Measurements from ENCODE around the gene MAST1. TPM values are rescaled to one million over a fixed set of nuclear protein-coding genes. Genes with fewer than 3 reads are reported as not detected.
A peak's percentile ranks its signal among the peaks of the same experiment; 100 is the strongest.

The MAST1 gene
- total and polyA plus RNA-seq, 4 experiments from 2014 or later = 0.48 TPM; not detected in 3

- Histone ChIP-seq H3K4me1 (ENCODE audit: insufficient read depth, low read length) (peaks cover 19% of the 10 kb centered on the region), H3K27me3 (ENCODE audit: insufficient read depth, low read length) (no peaks in the 10 kb centered on the region), H3K9me3 (ENCODE audit: control insufficient read depth in 1 of 2, low read length in 2 of 2) (no peaks in the 10 kb centered on the region), H3K27ac (ENCODE audit: low read depth, low read length) (no peak overlapping the region), H3K36me3 (ENCODE audit: insufficient read depth, low read length) (peaks cover 26% of the 10 kb centered on the region), H3K4me3 (ENCODE audit: low read length in 2 of 2) (no peak overlapping the region)
- H3K36me3 Mint-ChIP-seq = peaks cover 15 to 34% of the 10 kb centered on the region in 2 donors
- H3K4me1 Mint-ChIP-seq = peaks cover 14 to 30% (median 22%) of the 10 kb centered on the region in 4 donors
- intact Hi-C loops (cut with micrococcal nuclease) = no loop called here
- CTCF ChIA-PET (ENCODE audit: partially characterized antibody) = interaction anchor here (0.6 to 1.6 kb wide), 3 partner anchors 39 to 118 kb away, joined by 3 to 6 read pairs (median 5); no protein-coding TSS in a partner anchor
- H3K27ac Mint-ChIP-seq = peak overlapping the region in 4 of 7 donors; percentile 18 to 68 (median 36)
- peaks cover 0 to 4% (median 0%) of the 10 kb centered on the region in 8 donors for H3K9me3 Mint-ChIP-seq
- POLR2A ChIA-PET (ENCODE audit: partially characterized antibody) = interaction anchor here (5.0 kb wide), 1 partner anchor 20 kb away, joined by 49 read pairs; no protein-coding TSS in a partner anchor
- no peaks in the 10 kb centered on the region for H3K27me3 Mint-ChIP-seq
- no peak for DNase-seq
- peak overlapping the region in 7 of 8 donors; percentile 40 to 98 (median 52) for H3K4me3 Mint-ChIP-seq
Measured at GRCh38 chr19:12893582-12893981, 55.3 kb downstream of the MAST1 start.

DNA sequence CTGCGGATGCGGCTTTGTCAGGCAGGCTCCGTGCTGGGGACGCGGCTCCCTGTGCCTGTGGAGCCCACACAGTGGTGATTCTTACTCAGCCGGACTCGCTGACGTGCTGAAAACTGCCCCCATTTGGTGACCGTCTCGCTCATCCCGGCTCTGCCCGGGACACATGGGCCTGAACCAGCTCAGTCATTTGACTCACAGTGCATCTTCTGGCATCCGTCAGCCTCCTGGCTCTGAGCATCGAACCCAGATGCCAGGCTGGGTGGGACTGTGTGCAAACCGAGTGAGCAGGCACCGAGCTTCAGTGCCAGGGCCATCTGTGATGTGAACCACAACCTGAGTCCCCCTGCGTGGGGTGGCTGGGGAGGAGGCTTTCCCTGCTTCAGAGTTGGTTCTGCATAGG is 58.1 kb downstream of the MAST1 start:
- Histone ChIP-seq H3K27me3 (ENCODE audit: insufficient read depth, low read length) (no peaks in the 10 kb centered on the region), H3K4me1 (ENCODE audit: insufficient read depth, low read length) (peaks cover 10% of the 10 kb centered on the region), H3K9me3 (ENCODE audit: control insufficient read depth in 1 of 2, low read length in 2 of 2) (no peaks in the 10 kb centered on the region), H3K36me3 (ENCODE audit: insufficient read depth, low read length) (peaks cover 31% of the 10 kb centered on the region), H3K4me3 (ENCODE audit: low read length in 2 of 2) (no peak overlapping the region), H3K27ac (ENCODE audit: low read depth, low read length) (no peak overlapping the region)
- no peak overlapping the region for H3K27ac Mint-ChIP-seq
- no peaks in the 10 kb centered on the region for H3K27me3 Mint-ChIP-seq
- peaks cover 2 to 14% (median 8%) of the 10 kb centered on the region in 4 donors for H3K4me1 Mint-ChIP-seq
- ChIA-PET POLR2A (ENCODE audit: partially characterized antibody) (interaction anchor here (0.9 kb wide), 2 partner anchors 12 to 15 kb away, joined by 3 to 4 read pairs; no protein-coding TSS in a partner anchor), CTCF (ENCODE audit: partially characterized antibody) (interaction anchor here (1.0 to 1.3 kb wide), 2 partner anchors 11 to 69 kb away, joined by 3 read pairs; no protein-coding TSS in a partner anchor)
- peaks cover 21 to 40% of the 10 kb centered on the region in 2 donors for H3K36me3 Mint-ChIP-seq
- intact Hi-C loops (cut with micrococcal nuclease) = no loop called here
- no peak for DNase-seq
- no peaks in the 10 kb centered on the region for H3K9me3 Mint-ChIP-seq
- no peak overlapping the region for H3K4me3 Mint-ChIP-seq

DNA sequence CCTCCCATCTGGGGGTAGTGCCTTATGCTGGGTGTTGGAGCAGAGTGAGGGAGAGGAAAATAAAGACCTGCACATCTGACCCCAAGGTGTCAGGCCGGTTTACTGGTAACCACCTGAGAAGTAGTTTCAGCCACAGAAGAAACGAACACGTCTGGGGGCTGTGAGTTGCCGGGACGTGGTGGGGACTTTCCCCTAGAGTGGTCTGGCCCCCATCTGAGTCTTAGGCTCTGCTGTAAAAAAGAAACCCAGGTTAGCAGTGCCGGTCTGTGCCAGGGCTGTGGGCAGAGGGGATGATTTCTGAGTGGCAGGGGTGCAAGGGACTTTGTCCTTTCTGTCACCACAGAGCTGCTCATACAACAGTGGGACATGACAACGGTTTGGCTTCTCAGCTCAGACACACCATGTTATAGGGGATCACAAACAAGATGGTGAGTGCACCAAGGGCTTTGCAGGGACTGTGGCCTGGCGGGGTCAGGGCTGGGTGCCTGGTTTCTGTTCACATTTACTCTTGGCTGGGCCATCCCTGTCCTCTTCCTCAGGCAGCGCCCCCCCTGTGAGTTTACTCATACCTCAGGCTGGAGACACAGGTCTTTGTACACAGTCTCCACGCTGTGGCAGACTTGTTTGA is 61.7 kb downstream of the MAST1 start:
- intact Hi-C loops (cut with micrococcal nuclease) = no loop called here
- DNase-seq = no peak
- H3K27me3 Mint-ChIP-seq = no peaks in the 10 kb centered on the region
- Histone ChIP-seq H3K27me3 (ENCODE audit: insufficient read depth, low read length) (no peaks in the 10 kb centered on the region), H3K4me1 (ENCODE audit: insufficient read depth, low read length) (no peaks in the 10 kb centered on the region), H3K4me3 (ENCODE audit: low read length in 2 of 2) (no peak overlapping the region), H3K9me3 (ENCODE audit: control insufficient read depth in 1 of 2, low read length in 2 of 2) (no peaks in the 10 kb centered on the region), H3K27ac (ENCODE audit: low read depth, low read length) (no peak overlapping the region), H3K36me3 (ENCODE audit: insufficient read depth, low read length) (peaks cover 27% of the 10 kb centered on the region)
- H3K9me3 Mint-ChIP-seq = peaks cover 0 to 2% (median 0%) of the 10 kb centered on the region in 8 donors
- H3K27ac Mint-ChIP-seq = peak overlapping the region in 2 of 7 donors; percentile 10 to 29
- POLR2A ChIA-PET (ENCODE audit: partially characterized antibody) = no interaction called here
- peaks cover 8 to 26% of the 10 kb centered on the region in 2 donors for H3K36me3 Mint-ChIP-seq
- H3K4me1 Mint-ChIP-seq = no peaks in the 10 kb centered on the region
- CTCF ChIA-PET (ENCODE audit: partially characterized antibody) = interaction anchor here (2.9 kb wide), 1 partner anchor 14 kb away, joined by 11 read pairs; no protein-coding TSS in a partner anchor
- H3K4me3 Mint-ChIP-seq = no peak overlapping the region

DNA sequence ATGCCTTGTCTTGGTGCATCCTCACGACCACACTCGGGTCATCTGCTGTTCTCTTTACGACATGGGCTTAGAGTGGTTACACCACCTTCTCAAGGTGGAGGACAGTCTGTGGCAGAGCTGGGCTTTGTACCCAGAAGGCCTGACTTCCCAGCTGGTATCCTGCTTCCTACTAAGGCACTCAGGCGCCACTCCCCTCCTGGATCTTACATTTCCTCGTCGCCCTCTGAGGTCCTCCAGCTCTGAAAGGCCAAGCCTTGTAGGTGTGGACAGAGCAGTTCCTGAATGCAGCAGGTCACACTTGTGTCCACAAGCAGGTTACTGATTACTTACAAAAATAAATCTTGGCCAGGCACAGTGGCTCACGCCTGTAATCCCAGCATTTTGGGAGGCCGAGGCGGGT is 68.9 kb downstream of the MAST1 start:
- POLR2A ChIA-PET (ENCODE audit: partially characterized antibody) = interaction anchor here (0.5 kb wide), 1 partner anchor 288 kb away, joined by 5 read pairs; no protein-coding TSS in a partner anchor
- no peaks in the 10 kb centered on the region for H3K9me3 ChIP-seq (ENCODE audit: control insufficient read depth in 1 of 2, low read length in 2 of 2)

DNA sequence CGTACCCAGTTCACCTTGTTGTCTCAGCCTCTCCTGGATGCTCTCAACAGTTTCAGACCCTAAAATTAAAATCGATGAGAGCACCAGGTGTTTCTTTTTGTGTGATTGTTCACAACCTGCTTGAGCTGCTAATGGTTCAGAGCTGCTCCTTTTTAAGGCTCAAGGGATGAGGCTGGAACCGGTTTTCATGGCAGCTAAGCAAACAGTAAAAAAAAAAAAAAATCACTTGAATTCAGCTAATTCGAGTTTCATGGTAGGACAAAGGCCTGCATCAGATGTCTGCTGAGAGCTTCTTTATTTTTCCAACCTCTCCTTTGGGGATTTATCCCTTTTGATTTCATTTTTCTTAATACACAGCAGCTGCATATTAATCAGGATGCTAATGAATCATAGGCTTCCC is 74.3 kb downstream of the MAST1 start:
- H3K4me1 Mint-ChIP-seq = peaks cover 9 to 29% (median 18%) of the 10 kb centered on the region in 4 donors
- H3K4me1 ChIP-seq (ENCODE audit: insufficient read depth, low read length) = peaks cover 21% of the 10 kb centered on the region
- no peak overlapping the region for H3K4me3 Mint-ChIP-seq
- H3K36me3 ChIP-seq (ENCODE audit: insufficient read depth, low read length) = no peaks in the 10 kb centered on the region
- no peaks in the 10 kb centered on the region for H3K27me3 ChIP-seq (ENCODE audit: insufficient read depth, low read length)
- DNase-seq = no peak
- H3K9me3 ChIP-seq (ENCODE audit: control insufficient read depth in 1 of 2, low read length in 2 of 2) = no peaks in the 10 kb centered on the region
- H3K36me3 Mint-ChIP-seq = no peaks in the 10 kb centered on the region
- H3K4me3 ChIP-seq (ENCODE audit: low read length in 2 of 2) = no peak overlapping the region
- no peak overlapping the region for H3K27ac ChIP-seq (ENCODE audit: low read depth, low read length)
- peaks cover 0 to 2% (median 0%) of the 10 kb centered on the region in 8 donors for H3K9me3 Mint-ChIP-seq
- peak overlapping the region in 1 of 7 donors; percentile 81 for H3K27ac Mint-ChIP-seq
- ChIA-PET POLR2A (ENCODE audit: partially characterized antibody) (interaction anchor here (3.4 to 3.9 kb wide), 2 partner anchors 21 kb away, joined by 26 to 49 read pairs; partner anchors contain the start of genes FARSA and GCDH), CTCF (ENCODE audit: partially characterized antibody) (interaction anchor here (1.1 to 4.8 kb wide), 4 partner anchors 27 to 149 kb away, joined by 3 to 29 read pairs (median 8); no protein-coding TSS in a partner anchor)
- H3K27me3 Mint-ChIP-seq = no peaks in the 10 kb centered on the region
- intact Hi-C loops (cut with micrococcal nuclease) = no loop called here

More for the DNA sequence above, 68.9 kb downstream of the MAST1 start:
- intact Hi-C loops (cut with micrococcal nuclease) = no loop called here
- H3K4me3 ChIP-seq (ENCODE audit: low read length in 2 of 2) = no peak overlapping the region
- H3K4me1 ChIP-seq (ENCODE audit: insufficient read depth, low read length) = no peaks in the 10 kb centered on the region
- no peak for DNase-seq
- CTCF ChIA-PET (ENCODE audit: partially characterized antibody) = interaction anchor here (1.4 to 1.9 kb wide), 2 partner anchors 22 to 58 kb away, joined by 3 to 8 read pairs; no protein-coding TSS in a partner anchor
- H3K27ac ChIP-seq (ENCODE audit: low read depth, low read length) = no peak overlapping the region
- Mint-ChIP-seq H3K4me1 (no peaks in the 10 kb centered on the region), H3K4me3 (no peak overlapping the region), H3K9me3 (peaks cover 0 to 4% (median 0%) of the 10 kb centered on the region in 8 donors), H3K27me3 (no peaks in the 10 kb centered on the region), H3K36me3 (no peaks in the 10 kb centered on the region), H3K27ac (no peak overlapping the region)
- H3K27me3 ChIP-seq (ENCODE audit: insufficient read depth, low read length) = no peaks in the 10 kb centered on the region
- H3K36me3 ChIP-seq (ENCODE audit: insufficient read depth, low read length) = no peaks in the 10 kb centered on the region

- Histone ChIP-seq H3K4me1 (ENCODE audit: insufficient read depth, low read length) (peaks cover 21% of the 10 kb centered on the region), H3K27ac (ENCODE audit: low read depth, low read length) (no peak overlapping the region), H3K4me3 (ENCODE audit: low read length in 2 of 2) (no peak overlapping the region), H3K9me3 (ENCODE audit: control insufficient read depth in 1 of 2, low read length in 2 of 2) (no peaks in the 10 kb centered on the region), H3K27me3 (ENCODE audit: insufficient read depth, low read length) (no peaks in the 10 kb centered on the region), H3K36me3 (ENCODE audit: insufficient read depth, low read length) (no peaks in the 10 kb centered on the region)
- Mint-ChIP-seq H3K4me1 (peaks cover 9 to 29% (median 18%) of the 10 kb centered on the region in 4 donors), H3K27ac (peak overlapping the region in 5 of 7 donors; percentile 3 to 98 (median 88)), H3K27me3 (no peaks in the 10 kb centered on the region), H3K9me3 (peaks cover 0 to 2% (median 0%) of the 10 kb centered on the region in 8 donors), H3K36me3 (no peaks in the 10 kb centered on the region), H3K4me3 (peak overlapping the region in 2 of 8 donors; percentile 5 to 31)
- ChIA-PET CTCF (ENCODE audit: partially characterized antibody) (interaction anchor here (0.6 to 4.8 kb wide), 6 partner anchors 28 to 149 kb away, joined by 3 to 29 read pairs (median 4); no protein-coding TSS in a partner anchor), POLR2A (ENCODE audit: partially characterized antibody) (interaction anchor here (0.6 to 3.9 kb wide), 11 partner anchors 11 to 1870 kb away, joined by 3 to 49 read pairs (median 4); partner anchors contain the start of genes CALR, FARSA, GADD45GIP1 and GCDH)
- intact Hi-C loops (cut with micrococcal nuclease) = no loop called here
- DNase-seq = no peak
Measured at GRCh38 chr19:12913011-12913561, 74.8 kb downstream of the MAST1 start.

Measured in CD4-positive, alpha-beta memory T cell (primary cell).